DND-41 (cell line): Measurements from ENCODE around the gene CAMP.

Experiments
- ATAC-seq: fragments of 200-7000 bp; cut with Tn5 transposase; 3 replicates; pipeline ENCODE4 v1.9.1; 2021; ENCODE audit warnings: low read depth; ENCODE audit not compliant: insufficient read depth
- DNase-seq: peaks from one replicate; pipeline ENCODE4 v3.0.0-alpha.2; 2020
- H2AFZ ChIP-seq: 2 replicates; pipeline ENCODE4 v1.6.0; 2012; ENCODE audit warnings: low read depth, low read length
- H3K27ac ChIP-seq: 2 replicates; pipeline ENCODE4 v1.5.1; 2012; ENCODE audit warnings: low read length, inconsistent platforms
- H3K27me3 ChIP-seq: fragments of 200-600 bp; sonication (generic); 2 replicates; pipeline ENCODE4 v1.6.0; 2012; ENCODE audit warnings: low read length, mild to moderate bottlenecking, inconsistent platforms; ENCODE audit not compliant: insufficient read depth, poor library complexity
- H3K36me3 ChIP-seq: 2 replicates; pipeline ENCODE4 v1.5.1; 2012; ENCODE audit warnings: low read length, inconsistent platforms; ENCODE audit not compliant: insufficient read depth
- H3K4me1 ChIP-seq: 2 replicates; pipeline ENCODE4 v1.5.1; 2012; ENCODE audit warnings: mild to moderate bottlenecking, low read length; ENCODE audit not compliant: insufficient read depth
- H3K4me2 ChIP-seq: 2 replicates; pipeline ENCODE4 v1.6.0; 2012; ENCODE audit warnings: mild to moderate bottlenecking, moderate library complexity, low read length, inconsistent platforms; ENCODE audit not compliant: insufficient read depth
- H3K4me3 ChIP-seq, 2 experiments: fragments of 200-600 bp in 1 of 2; shearing (Covaris generic) in 1 of 2; 2 replicates each; pipeline ENCODE4 v1.5.1; 2012 to 2016; ENCODE audit warnings: inconsistent platforms in 2 of 2, low read length in 2 of 2, mild to moderate bottlenecking in 2 of 2, low read depth in 1 of 2, moderate library complexity in 1 of 2
- H3K79me2 ChIP-seq: 2 replicates; pipeline ENCODE4 v1.6.0; 2012; ENCODE audit warnings: low read length, inconsistent platforms; ENCODE audit not compliant: insufficient read depth
- H3K9ac ChIP-seq: 2 replicates; pipeline ENCODE4 v1.6.0; 2012; ENCODE audit warnings: low read depth, mild to moderate bottlenecking, inconsistent platforms, low read length, moderate library complexity
- H3K9me3 ChIP-seq: 2 replicates; pipeline ENCODE4 v1.5.1; 2012; ENCODE audit warnings: low read length, moderate library complexity, mild to moderate bottlenecking, inconsistent platforms; ENCODE audit not compliant: insufficient read depth, severe bottlenecking
- H4K20me1 ChIP-seq: 2 replicates; pipeline ENCODE4 v1.6.0; 2012; ENCODE audit warnings: low read length; ENCODE audit not compliant: insufficient read depth
- EZH2 ChIP-seq: IDR thresholded peaks from 3 replicates; pipeline ENCODE4 v1.6.1; 2012; ENCODE audit warnings: borderline replicate concordance, low read depth, mild to moderate bottlenecking, moderate library complexity, low read length, inconsistent platforms; ENCODE audit not compliant: severe bottlenecking
- TF ChIP-seq, protein P1 (sequence below): IDR thresholded peaks from 2 replicates; pipeline ENCODE4 v1.5.1; 2012; ENCODE audit warnings: borderline replicate concordance, low read length, moderate library complexity, mild to moderate bottlenecking; ENCODE audit not compliant: poor library complexity, severe bottlenecking; ENCODE audit errors: extremely low read depth

Gene CAMP

GRCh38 chr3:48273594-48274211, 50.4 kb downstream of the CAMP start:
- peaks cover 8% of the 10 kb centered on the region for H3K36me3 ChIP-seq
- ATAC-seq (peak; percentile 84), DNase-seq (peak; percentile 68)
- no peak overlapping the region for H3K4me3 ChIP-seq
- H3K27me3 ChIP-seq, result no peaks in the 10 kb centered on the region
- H3K4me2 ChIP-seq, result no peak overlapping the region
- H3K27ac ChIP-seq, result no peak overlapping the region
- H3K9me3 ChIP-seq, result no peaks in the 10 kb centered on the region
- H4K20me1 ChIP-seq, result no peaks in the 10 kb centered on the region
- H3K79me2 ChIP-seq, result no peaks in the 10 kb centered on the region
- TF ChIP-seq, protein P1, sequence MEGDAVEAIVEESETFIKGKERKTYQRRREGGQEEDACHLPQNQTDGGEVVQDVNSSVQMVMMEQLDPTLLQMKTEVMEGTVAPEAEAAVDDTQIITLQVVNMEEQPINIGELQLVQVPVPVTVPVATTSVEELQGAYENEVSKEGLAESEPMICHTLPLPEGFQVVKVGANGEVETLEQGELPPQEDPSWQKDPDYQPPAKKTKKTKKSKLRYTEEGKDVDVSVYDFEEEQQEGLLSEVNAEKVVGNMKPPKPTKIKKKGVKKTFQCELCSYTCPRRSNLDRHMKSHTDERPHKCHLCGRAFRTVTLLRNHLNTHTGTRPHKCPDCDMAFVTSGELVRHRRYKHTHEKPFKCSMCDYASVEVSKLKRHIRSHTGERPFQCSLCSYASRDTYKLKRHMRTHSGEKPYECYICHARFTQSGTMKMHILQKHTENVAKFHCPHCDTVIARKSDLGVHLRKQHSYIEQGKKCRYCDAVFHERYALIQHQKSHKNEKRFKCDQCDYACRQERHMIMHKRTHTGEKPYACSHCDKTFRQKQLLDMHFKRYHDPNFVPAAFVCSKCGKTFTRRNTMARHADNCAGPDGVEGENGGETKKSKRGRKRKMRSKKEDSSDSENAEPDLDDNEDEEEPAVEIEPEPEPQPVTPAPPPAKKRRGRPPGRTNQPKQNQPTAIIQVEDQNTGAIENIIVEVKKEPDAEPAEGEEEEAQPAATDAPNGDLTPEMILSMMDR, result peak; percentile 89
- TF ChIP-seq EZH2, result no peak
- no peak overlapping the region for H2AFZ ChIP-seq
- H3K9ac ChIP-seq, result no peak overlapping the region
- no peaks in the 10 kb centered on the region for H3K4me1 ChIP-seq

DNA sequence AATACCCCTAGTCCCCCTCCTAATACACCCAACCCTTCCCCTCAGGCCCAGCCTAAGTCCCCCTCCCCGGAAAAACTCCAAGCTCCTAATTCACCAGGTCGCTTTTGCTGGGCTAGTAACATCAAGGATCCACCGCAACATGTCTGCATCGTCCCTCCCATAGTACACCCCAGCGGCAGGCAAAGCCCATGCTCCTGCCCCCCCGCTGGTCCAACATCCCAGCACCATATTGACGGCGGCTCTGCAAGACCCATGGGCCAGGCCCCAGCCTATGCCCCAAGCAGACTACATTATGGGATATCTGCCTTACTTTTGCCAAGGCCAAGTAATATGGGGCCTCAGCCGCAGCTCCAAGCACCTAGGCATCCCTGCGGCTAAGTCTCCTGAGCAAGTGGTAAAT, 51.2 kb downstream of the CAMP start:
- Histone ChIP-seq H4K20me1 (no peaks in the 10 kb centered on the region), H2AFZ (no peak overlapping the region), H3K9ac (no peak overlapping the region), H3K4me1 (no peaks in the 10 kb centered on the region), H3K36me3 (peaks cover under 1% of the 10 kb centered on the region; the same call in 1 of the 2 replicates), H3K4me2 (no peak overlapping the region), H3K27ac (no peak overlapping the region), H3K4me3 (no peak overlapping the region), H3K9me3 (no peaks in the 10 kb centered on the region), H3K79me2 (no peaks in the 10 kb centered on the region), H3K27me3 (no peaks in the 10 kb centered on the region)
- TF ChIP-seq, protein P1, result no peak
- no peak for TF ChIP-seq EZH2
- ATAC-seq, result no peak
- no peak for DNase-seq
